ENCODE results near the gene ANKMY1. TPM values are rescaled to one million over a fixed set of nuclear protein-coding genes. Genes with fewer than 3 reads are reported as not detected.

ANKMY1 gene
- total and polyA plus RNA-seq, 2 of the 8 experiments (the other 6 are each of a cell fraction or from before 2014, with no cell fraction given) = 4.5 to 4.8 TPM

GRCh38 chr2:240526521-240526920 is 31.3 kb downstream of the ANKMY1 start (continued):
- no peak for TF ChIP-seq CHD7 (IDR thresholded peaks at IDR 0.05; ENCODE audit: insufficient replicate concordance, low read length)
- TF ChIP-seq ATF3 (IDR thresholded peaks at IDR 0.05; ENCODE audit: insufficient read depth, low read depth, low read length) = no peak
- no peak for TF ChIP-seq CHD2 (IDR thresholded peaks at IDR 0.05; ENCODE audit: low read length)
- TF ChIP-seq RNF2 (IDR thresholded peaks at IDR 0.05; ENCODE audit: borderline replicate concordance, low read depth, low read length, missing control alignments, poor library complexity, severe bottlenecking) = no peak
- no peak for TF ChIP-seq TBP (IDR thresholded peaks at IDR 0.05; ENCODE audit: low read depth, low read length)
- TF ChIP-seq CTCF (IDR thresholded peaks at IDR 0.05; ENCODE audit: control extremely low read depth in 1 of 3, insufficient read depth in 1 of 3, low read depth in 1 of 3, low read length in 3 of 3) = no peak
- TF ChIP-seq RBBP5 (IDR thresholded peaks at IDR 0.05; ENCODE audit: borderline replicate concordance, low read depth, low read length) = no peak
- TF ChIP-seq YY1 (IDR thresholded peaks at IDR 0.05; ENCODE audit: low read depth, low read length) = no peak
